Fibroblast of lung (primary cell): ENCODE measurements around the gene RBM38. TPM values are rescaled to one million over a fixed set of nuclear protein-coding genes. Genes with fewer than 3 reads are reported as not detected.

ENCODE experiments used
- DNase-seq, 2 donors: peaks; one replicate each; pipeline versions ENCODE4 v3.0.0 to v3.0.0-alpha.2; 2010; ENCODE audit warnings: low read depth in 2 of 2
- H2AFZ ChIP-seq: 2 replicates; pipeline ENCODE4 v1.5.1; 2012; ENCODE audit warnings: low read length, control low read depth, inconsistent platforms
- H3K27ac ChIP-seq: 2 replicates; pipeline ENCODE4 v1.5.1; 2011; ENCODE audit warnings: low read length, control low read depth; ENCODE audit not compliant: insufficient read depth
- H3K27me3 ChIP-seq: 2 replicates; pipeline ENCODE4 v1.5.1; 2011; ENCODE audit warnings: mild to moderate bottlenecking, low read length; ENCODE audit not compliant: control insufficient read depth, insufficient read depth
- H3K36me3 ChIP-seq: 2 replicates; pipeline ENCODE4 v1.5.1; 2011; ENCODE audit warnings: low read length; ENCODE audit not compliant: control insufficient read depth, insufficient read depth
- H3K4me1 ChIP-seq: 2 replicates; pipeline ENCODE4 v1.5.1; 2011; ENCODE audit warnings: low read length; ENCODE audit not compliant: control insufficient read depth, insufficient read depth; ENCODE audit errors: extremely low read depth
- H3K4me2 ChIP-seq: 2 replicates; pipeline ENCODE4 v1.5.1; 2011; ENCODE audit warnings: low read length, control low read depth; ENCODE audit not compliant: insufficient read depth; ENCODE audit errors: extremely low read depth
- H3K4me3 ChIP-seq, 4 experiments: fragments of 200-600 bp in 1 of 4; sonication (generic) in 1 of 4; replicated peaks in 1 of 4; 2 replicates each; pipeline ENCODE4 v1.5.1; 2011 to 2016; ENCODE audit warnings: low read length in 4 of 4, low read depth in 3 of 4, mild to moderate bottlenecking in 3 of 4, control low read depth in 2 of 4, inconsistent platforms in 1 of 4, mixed read lengths in 1 of 4; ENCODE audit not compliant: insufficient read depth in 1 of 4; ENCODE audit errors: control extremely low read depth in 1 of 4
- H3K79me2 ChIP-seq: 2 replicates; pipeline ENCODE4 v1.5.1; 2012; ENCODE audit warnings: mild to moderate bottlenecking, low read length, inconsistent platforms; ENCODE audit not compliant: control insufficient read depth, insufficient read depth
- H3K9ac ChIP-seq: 2 replicates; pipeline ENCODE4 v1.5.1; 2011; ENCODE audit warnings: mild to moderate bottlenecking, low read length, control low read depth; ENCODE audit not compliant: insufficient read depth
- H3K9me3 ChIP-seq: 2 replicates; pipeline ENCODE4 v1.5.1; 2012; ENCODE audit warnings: low read depth, low read length; ENCODE audit not compliant: control insufficient read depth, insufficient read depth
- H4K20me1 ChIP-seq: 2 replicates; pipeline ENCODE4 v1.5.1; 2011; ENCODE audit warnings: low read length; ENCODE audit not compliant: control insufficient read depth, insufficient read depth; ENCODE audit errors: extremely low read depth
- EZH2 ChIP-seq: IDR thresholded peaks from 2 replicates; pipeline ENCODE4 v1.5.1; 2012; ENCODE audit warnings: low read length, control low read depth, mild to moderate bottlenecking; ENCODE audit errors: missing control alignments
- polyA plus RNA-seq, 2 donors: library from polyadenylated mRNA; depleted of rRNA in 1 of 2; stranded (reverse) in 1 of 2; unstranded in 1 of 2; fragments of >200 nt; gene quantifications; 2 replicates each; pipeline ENCODE4 v1.2.1, GENCODE V29; 2011 to 2012; ENCODE audit warnings: missing spikeins in 1 of 2
- total RNA-seq: library from RNA; depleted of rRNA; stranded (reverse); fragments of >200 nt; gene quantifications from 2 replicates; pipeline ENCODE4 v1.2.1, GENCODE V29; 2014
- TF ChIP-seq, protein P1 (sequence below), 2 donors: IDR thresholded peaks in 1 of 2; conservative IDR thresholded peaks in 1 of 2; 1 replicate in 1 of 2; 2 replicates in 1 of 2; pipeline ENCODE4 v1.5.1; 2011 to 2012; ENCODE audit warnings: low read length in 2 of 2, control low read depth in 1 of 2, inconsistent platforms in 1 of 2, low read depth in 1 of 2, mild to moderate bottlenecking in 1 of 2

Gene RBM38
- total and polyA plus RNA-seq, 2 donors (not counting 1 experiment from before 2014, with no cell fraction given): 3.9 to 7.9 TPM

DNA sequence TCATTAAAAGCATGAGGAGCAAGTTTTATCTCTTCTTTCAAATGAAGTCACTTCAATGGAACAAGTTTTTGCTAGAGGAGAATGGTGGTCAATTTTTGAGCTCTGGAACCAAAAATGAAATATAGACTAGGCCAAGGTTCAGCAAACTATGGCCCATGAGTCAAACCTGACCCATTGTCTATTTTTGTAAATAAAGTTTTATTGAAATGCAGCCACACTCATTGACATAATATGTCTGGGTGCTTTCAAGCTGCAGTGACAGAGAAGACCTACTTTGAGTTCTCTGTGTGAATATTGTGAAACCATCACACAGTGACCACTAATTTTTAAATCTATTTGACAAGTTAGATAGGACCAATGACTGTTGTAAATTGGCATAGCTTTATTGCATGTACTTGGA, 26.7 kb upstream of the RBM38 start:
- Histone ChIP-seq H3K79me2 (peaks cover 13% of the 10 kb centered on the region), H3K27me3 (no peaks in the 10 kb centered on the region), H3K27ac (no peak overlapping the region), H3K4me1 (peaks cover 5% of the 10 kb centered on the region), H3K4me3 (no peak overlapping the region), H3K9me3 (no peaks in the 10 kb centered on the region), H2AFZ (no peak overlapping the region), H3K36me3 (peaks cover 7% of the 10 kb centered on the region), H3K4me2 (no peak overlapping the region), H3K9ac (no peak overlapping the region), H4K20me1 (no peaks in the 10 kb centered on the region)
- TF ChIP-seq, protein P1, sequence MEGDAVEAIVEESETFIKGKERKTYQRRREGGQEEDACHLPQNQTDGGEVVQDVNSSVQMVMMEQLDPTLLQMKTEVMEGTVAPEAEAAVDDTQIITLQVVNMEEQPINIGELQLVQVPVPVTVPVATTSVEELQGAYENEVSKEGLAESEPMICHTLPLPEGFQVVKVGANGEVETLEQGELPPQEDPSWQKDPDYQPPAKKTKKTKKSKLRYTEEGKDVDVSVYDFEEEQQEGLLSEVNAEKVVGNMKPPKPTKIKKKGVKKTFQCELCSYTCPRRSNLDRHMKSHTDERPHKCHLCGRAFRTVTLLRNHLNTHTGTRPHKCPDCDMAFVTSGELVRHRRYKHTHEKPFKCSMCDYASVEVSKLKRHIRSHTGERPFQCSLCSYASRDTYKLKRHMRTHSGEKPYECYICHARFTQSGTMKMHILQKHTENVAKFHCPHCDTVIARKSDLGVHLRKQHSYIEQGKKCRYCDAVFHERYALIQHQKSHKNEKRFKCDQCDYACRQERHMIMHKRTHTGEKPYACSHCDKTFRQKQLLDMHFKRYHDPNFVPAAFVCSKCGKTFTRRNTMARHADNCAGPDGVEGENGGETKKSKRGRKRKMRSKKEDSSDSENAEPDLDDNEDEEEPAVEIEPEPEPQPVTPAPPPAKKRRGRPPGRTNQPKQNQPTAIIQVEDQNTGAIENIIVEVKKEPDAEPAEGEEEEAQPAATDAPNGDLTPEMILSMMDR (conservative IDR thresholded peaks at IDR 0.05 in 1 of 2, IDR thresholded peaks at IDR 0.05 in 1 of 2; ENCODE audit: low read depth in 1 of 2, low read length in 2 of 2): no peak
- TF ChIP-seq EZH2: no peak
- no peak for DNase-seq

DNA sequence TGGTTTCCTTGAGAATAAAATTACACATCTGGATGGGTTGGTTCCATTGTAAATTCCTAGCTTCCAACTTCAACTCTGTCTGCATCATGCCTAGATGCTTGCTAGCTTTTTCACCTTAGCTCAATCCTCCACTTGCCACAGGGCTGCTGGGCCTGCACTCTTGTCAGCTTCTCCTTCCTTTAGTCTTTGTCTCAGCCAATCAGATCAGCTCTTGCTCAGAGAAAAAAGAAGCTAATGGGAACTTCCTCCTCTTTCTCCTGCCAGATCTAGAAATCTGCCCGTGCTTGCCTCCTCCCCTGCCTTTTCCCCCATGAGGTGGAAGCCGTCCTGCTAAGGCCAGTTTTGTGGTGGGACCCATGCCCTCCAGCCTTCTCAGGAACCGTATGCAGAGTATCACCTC, 21.6 kb upstream of the RBM38 start:
- Histone ChIP-seq H3K4me1 (no peaks in the 10 kb centered on the region), H3K9me3 (no peaks in the 10 kb centered on the region), H3K27ac (no peak overlapping the region), H4K20me1 (no peaks in the 10 kb centered on the region), H3K79me2 (no peaks in the 10 kb centered on the region), H3K27me3 (no peaks in the 10 kb centered on the region), H3K4me2 (no peak overlapping the region), H2AFZ (no peak overlapping the region), H3K9ac (no peak overlapping the region), H3K4me3 (no peak overlapping the region), H3K36me3 (peaks cover 27% of the 10 kb centered on the region)
- no peak for TF ChIP-seq EZH2
- TF ChIP-seq, protein P1 (conservative IDR thresholded peaks at IDR 0.05 in 1 of 2, IDR thresholded peaks at IDR 0.05 in 1 of 2; ENCODE audit: low read depth in 1 of 2, low read length in 2 of 2): no peak
- DNase-seq: no peak

DNA sequence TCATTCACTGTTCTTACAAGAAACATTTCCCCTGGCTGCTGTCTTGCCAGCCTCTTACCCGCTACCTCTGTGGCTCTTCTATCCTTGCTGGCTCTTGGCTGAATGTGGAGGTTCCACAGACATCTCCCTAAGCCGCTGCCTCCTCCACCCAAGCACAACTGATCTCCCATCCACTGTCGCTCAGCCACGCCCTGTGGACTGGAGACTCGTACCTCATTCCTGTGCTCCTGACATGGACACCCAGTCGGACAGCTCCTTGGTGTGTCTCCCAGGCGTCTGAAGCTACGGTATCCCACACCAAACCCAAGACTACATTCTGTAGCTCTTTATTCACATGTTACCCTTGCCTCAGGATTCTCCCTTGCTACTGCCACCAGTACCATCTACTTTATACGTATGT, 20.9 kb upstream of the RBM38 start:
- no peak for TF ChIP-seq EZH2
- TF ChIP-seq, protein P1 (conservative IDR thresholded peaks at IDR 0.05 in 1 of 2, IDR thresholded peaks at IDR 0.05 in 1 of 2; ENCODE audit: low read depth in 1 of 2, low read length in 2 of 2): no peak
- Histone ChIP-seq H3K4me2 (no peak overlapping the region), H3K79me2 (no peaks in the 10 kb centered on the region), H4K20me1 (no peaks in the 10 kb centered on the region), H3K9ac (no peak overlapping the region), H2AFZ (no peak overlapping the region), H3K36me3 (peaks cover 30% of the 10 kb centered on the region), H3K27ac (no peak overlapping the region), H3K9me3 (no peaks in the 10 kb centered on the region), H3K27me3 (no peaks in the 10 kb centered on the region), H3K4me3 (no peak overlapping the region), H3K4me1 (no peaks in the 10 kb centered on the region)
- no peak for DNase-seq
